ENCODE data around the gene THSD4. TPM values are rescaled to one million over a fixed set of nuclear protein-coding genes. Genes with fewer than 3 reads are reported as not detected.

THSD4 gene
- total RNA-seq, 6 donors from 2014 or later, result 16.8 to 39.7 (median 21.7) TPM

GRCh38 chr15:71089801-71090200 lies 25.5 kb upstream of the THSD4 start:
- no peak for ATAC-seq (ENCODE audit: low FRiP score in 2 of 2)
- WGBS, 2 donors, result 43 to 54% methylated on average over 1 of the region's 1 CpG
- Histone ChIP-seq H3K27me3 (no peaks in the 10 kb centered on the region), H3K27ac (no peak overlapping the region), H3K4me1 (no peaks in the 10 kb centered on the region), H3K4me3 (no peak overlapping the region), H3K36me3 (no peaks in the 10 kb centered on the region), H3K9me3 (peaks cover 0 to 5% (median 0%) of the 10 kb centered on the region in 4 donors)
- TF ChIP-seq POLR2AphosphoS5 (IDR thresholded peaks at IDR 0.05) (no peak), CTCF (IDR thresholded peaks at IDR 0.05) (no peak), POLR2A (IDR thresholded peaks at IDR 0.05) (no peak), EP300 (IDR thresholded peaks at IDR 0.05) (no peak)
- no peak for DNase-seq

- no peaks in the 10 kb centered on the region for H3K27me3 ChIP-seq
- TF ChIP-seq CTCF (IDR thresholded peaks at IDR 0.05), result no peak
- no peak for TF ChIP-seq POLR2AphosphoS5 (IDR thresholded peaks at IDR 0.05)
- no peak for TF ChIP-seq EP300 (IDR thresholded peaks at IDR 0.05)
- TF ChIP-seq POLR2A (IDR thresholded peaks at IDR 0.05), result no peak
- no peaks in the 10 kb centered on the region for H3K36me3 ChIP-seq
- peaks cover 0 to 5% (median 0%) of the 10 kb centered on the region in 4 donors for H3K9me3 ChIP-seq
- DNase-seq (no peak), ATAC-seq (ENCODE audit: low FRiP score in 2 of 2) (no peak)
- no peak overlapping the region for H3K4me3 ChIP-seq
- 79 to 83% methylated on average over 1 of the region's 1 CpG for WGBS, 2 donors
- no peaks in the 10 kb centered on the region for H3K4me1 ChIP-seq
- H3K27ac ChIP-seq, result no peak overlapping the region
Measured at GRCh38 chr15:71091601-71092000, 23.7 kb upstream of the THSD4 start.

GRCh38 chr15:71092056-71092600 lies 23.1 kb upstream of the THSD4 start:
- Histone ChIP-seq H3K4me3 (no peak overlapping the region), H3K27ac (no peak overlapping the region), H3K36me3 (no peaks in the 10 kb centered on the region), H3K4me1 (peaks cover 0 to 5% (median 0%) of the 10 kb centered on the region in 4 donors), H3K27me3 (no peaks in the 10 kb centered on the region), H3K9me3 (peaks cover 0 to 5% (median 0%) of the 10 kb centered on the region in 4 donors)
- WGBS, 2 donors, result 85 to 91% methylated on average over 5 to 7 of the region's 7 CpGs
- DNase-seq, result no peak
- TF ChIP-seq POLR2AphosphoS5 (IDR thresholded peaks at IDR 0.05) (no peak), POLR2A (IDR thresholded peaks at IDR 0.05) (no peak), CTCF (IDR thresholded peaks at IDR 0.05) (no peak), EP300 (IDR thresholded peaks at IDR 0.05) (no peak)
- no peak for ATAC-seq (ENCODE audit: low FRiP score in 2 of 2)

GRCh38 chr15:71093054-71094024 lies 21.9 kb upstream of the THSD4 start:
- Histone ChIP-seq H3K27ac (no peak overlapping the region), H3K4me3 (no peak overlapping the region), H3K4me1 (peaks cover 0 to 7% (median 0%) of the 10 kb centered on the region in 4 donors), H3K9me3 (peaks cover 0 to 5% (median 0%) of the 10 kb centered on the region in 4 donors), H3K27me3 (no peaks in the 10 kb centered on the region), H3K36me3 (no peaks in the 10 kb centered on the region)
- DNase-seq, result peak in 1 of 2 donors; percentile 50
- TF ChIP-seq EP300 (IDR thresholded peaks at IDR 0.05), result no peak
- no peak for TF ChIP-seq CTCF (IDR thresholded peaks at IDR 0.05)
- no peak for TF ChIP-seq POLR2A (IDR thresholded peaks at IDR 0.05)
- no peak for TF ChIP-seq POLR2AphosphoS5 (IDR thresholded peaks at IDR 0.05)
- ATAC-seq (ENCODE audit: low FRiP score in 2 of 2), result peak in 1 of 2 donors; percentile 73
- WGBS, 2 donors, result 57 to 64% methylated on average over 11 of the region's 11 CpGs

Measured in upper lobe of left lung (tissue), 6 donors.